Activated naive CD8-positive, alpha-beta T cell treated with anti-CD3 and anti-CD28 coated beads, Interleukin-2, amount 50 U/mL, for 16 hours (primary cell): ENCODE measurements around the gene CSNK1D.

ENCODE experiments used
- DNase-seq: peaks from one replicate; pipeline ENCODE4 v3.0.0-alpha.2; 2020; ENCODE audit warnings: low read depth, low spot score

CSNK1D gene

GRCh38 chr17:82252511-82253178, 20.9 kb downstream of the CSNK1D start:
- no peak for DNase-seq

DNA sequence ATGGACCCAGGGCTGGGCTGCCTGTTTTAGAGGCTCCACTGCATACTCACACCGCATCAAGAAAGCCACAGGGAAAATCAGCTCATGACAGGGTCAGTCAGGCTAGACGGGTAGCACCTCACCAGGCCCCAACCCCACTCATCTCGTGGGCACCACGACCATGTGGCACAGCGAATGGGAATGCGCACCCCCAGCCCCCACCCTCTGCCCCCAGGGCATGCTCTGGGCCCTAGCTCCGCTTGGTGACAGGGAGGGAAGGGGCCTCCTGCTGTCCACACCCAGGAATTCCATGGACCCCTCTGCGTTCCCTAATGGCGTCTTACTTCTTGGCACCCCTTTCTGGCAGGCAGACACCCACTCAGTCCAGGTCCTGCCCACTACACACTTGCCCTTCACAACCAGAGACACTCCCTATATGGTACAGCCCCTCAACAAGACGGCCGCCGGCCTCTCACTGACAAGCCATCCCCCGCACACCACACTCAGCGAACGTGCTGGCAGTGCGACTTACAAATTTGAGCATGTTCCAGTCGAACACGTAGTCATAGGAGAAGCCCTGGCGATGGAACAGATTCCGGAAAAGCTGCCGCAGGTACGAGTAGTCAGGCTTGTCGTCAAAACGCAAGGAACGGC, 22.5 kb downstream of the CSNK1D start:
- no peak for DNase-seq

DNA sequence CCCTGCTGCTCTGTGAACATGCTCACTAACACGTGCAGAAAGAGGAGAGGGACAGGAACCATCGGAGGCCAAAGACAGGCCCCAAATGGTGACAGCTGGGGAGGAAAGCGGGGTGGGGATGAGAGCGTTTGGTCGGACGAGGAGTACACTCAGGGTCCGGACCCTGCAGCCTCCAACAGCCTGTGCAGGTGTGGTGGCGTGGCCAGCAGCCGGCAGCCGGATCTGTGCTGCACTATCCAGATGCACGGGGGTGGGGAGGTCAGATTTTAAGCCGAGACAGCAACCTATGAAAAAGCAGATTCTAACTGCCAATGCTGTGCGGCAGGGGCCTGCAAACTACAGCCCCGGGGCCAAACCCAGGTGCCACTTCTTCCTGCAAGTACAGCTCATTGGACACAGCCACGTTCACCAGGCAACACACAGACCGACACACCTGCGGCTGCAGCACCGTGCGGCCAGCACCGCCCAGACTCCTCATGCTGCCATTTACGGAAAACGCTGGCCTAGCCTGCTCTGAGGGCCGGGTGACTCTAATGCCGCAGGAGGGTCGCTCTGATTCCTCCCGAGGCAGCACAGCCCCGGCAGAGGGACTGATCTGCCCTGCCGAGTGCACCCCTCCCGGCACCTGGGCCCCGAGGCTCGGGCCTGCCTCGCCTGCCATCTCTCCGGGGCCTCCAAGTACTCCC, 23.5 kb downstream of the CSNK1D start:
- DNase-seq = no peak

DNA sequence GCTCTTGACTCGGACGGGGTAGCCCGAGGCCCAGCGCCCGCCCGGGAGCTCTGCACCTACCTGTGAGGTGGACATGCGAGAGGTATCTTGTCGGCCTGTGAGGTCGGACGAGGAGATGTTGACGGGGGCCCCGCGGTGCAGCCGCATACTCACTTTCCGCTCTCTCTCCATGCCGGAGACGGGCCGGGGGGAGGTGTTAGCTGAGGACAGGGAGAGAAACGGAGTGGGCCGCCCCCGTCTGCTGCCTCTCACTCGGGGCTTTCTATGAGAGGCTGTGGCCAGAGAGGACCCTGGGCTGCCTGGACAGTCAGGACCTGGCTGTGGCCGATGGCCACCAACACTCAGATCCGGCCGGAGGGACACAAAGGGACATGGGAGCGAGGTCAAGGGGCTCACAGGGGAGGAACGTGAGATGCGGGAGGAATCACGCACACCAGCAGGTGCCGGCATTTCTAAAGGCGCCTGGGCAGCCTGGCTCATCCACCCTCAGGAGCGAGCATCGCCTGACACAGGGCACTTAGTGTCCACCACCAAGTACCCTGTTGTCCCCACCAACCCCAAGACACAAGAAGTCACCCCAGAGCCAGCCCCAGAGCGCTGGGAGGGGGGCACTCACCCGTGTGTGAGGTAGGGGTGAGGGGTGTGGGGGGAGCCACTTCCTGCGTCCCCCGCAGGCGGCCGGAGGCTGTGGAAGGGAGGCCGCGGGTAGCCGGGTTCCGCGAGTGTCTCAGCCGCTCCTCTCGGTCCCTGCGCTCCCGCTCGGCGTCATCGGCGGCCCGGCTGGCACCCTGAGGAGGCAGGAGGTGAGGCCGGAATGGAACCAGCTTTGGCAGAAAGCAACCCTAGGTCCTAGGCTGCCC, 24.5 kb downstream of the CSNK1D start:
- DNase-seq = no peak

DNA sequence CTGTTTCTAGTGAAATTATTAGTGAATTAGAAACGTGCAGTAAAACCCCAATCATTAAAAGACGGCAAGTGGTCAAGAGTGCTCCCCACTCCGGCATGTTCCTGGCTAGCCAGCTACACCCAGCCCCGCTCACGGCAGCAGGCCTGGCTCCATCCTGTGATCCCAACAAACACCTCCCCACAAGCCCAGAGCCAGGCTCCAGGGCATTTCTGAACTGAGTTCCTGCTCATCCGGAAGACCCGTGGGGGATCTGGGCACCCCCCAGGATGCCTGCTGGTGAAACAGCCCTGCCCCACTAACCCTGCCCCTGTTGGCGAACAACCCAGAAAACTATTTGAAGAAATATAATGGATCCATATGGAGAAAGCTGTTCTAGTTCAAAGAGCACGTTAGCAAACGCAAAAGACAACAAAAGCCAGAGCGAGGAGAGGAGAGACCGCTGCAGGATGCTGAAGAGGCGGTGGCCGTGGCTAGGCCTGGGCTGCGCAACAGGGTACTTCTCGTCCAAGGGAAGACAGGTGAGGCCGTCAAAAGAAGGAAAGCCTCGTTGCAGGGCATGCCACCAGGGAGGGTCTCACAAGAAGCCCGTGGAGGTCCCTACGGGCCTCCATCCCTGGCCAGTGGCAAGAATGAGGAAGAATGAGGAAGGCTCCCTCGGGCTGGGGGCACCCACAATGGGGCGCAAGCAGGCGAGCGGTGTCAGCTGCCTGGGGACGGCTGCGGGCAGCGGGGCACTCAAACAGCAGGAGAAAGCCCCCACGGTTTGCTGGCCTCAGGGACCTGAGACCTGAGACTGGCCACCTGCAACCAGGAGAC, 25.4 kb downstream of the CSNK1D start:
- no peak for DNase-seq

DNA sequence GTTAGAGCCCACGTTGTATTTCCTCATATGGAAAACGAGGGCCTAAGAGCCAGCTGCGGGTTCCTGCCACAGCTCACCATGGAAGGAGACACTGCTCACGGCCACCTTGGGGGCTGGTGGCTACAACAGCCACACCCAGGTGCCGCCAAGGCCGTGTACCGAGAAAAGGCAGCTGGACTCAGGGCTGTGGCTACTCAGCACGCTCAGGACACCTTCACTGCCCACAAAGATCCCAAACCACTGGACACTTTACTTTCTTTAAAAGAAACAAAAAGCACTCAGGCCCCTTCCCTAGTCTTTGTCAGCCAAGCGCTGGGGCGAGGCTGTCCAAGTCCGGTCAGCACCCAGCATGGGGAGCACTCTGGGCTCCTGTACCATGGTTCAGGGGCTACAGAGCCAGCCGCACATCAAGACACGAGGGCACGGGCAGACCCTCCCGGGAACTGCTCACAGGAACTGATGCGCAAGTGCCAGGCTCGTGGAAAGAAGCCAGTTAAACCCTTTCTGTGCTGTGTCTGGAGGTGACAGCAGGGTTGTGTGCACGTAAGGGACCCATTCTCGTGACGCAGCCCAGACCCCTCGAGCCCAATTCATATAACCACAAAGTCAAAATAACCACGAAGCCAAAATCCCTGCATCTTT, 26.2 kb downstream of the CSNK1D start:
- no peak for DNase-seq

GRCh38 chr17:82246365-82247181, 26.9 kb downstream of the CSNK1D start:
- DNase-seq = no peak

GRCh38 chr17:82246040-82246364, 27.5 kb downstream of the CSNK1D start:
- no peak for DNase-seq

- no peak for DNase-seq
Measured at GRCh38 chr17:82245134-82246039, 28.1 kb downstream of the CSNK1D start.

DNA sequence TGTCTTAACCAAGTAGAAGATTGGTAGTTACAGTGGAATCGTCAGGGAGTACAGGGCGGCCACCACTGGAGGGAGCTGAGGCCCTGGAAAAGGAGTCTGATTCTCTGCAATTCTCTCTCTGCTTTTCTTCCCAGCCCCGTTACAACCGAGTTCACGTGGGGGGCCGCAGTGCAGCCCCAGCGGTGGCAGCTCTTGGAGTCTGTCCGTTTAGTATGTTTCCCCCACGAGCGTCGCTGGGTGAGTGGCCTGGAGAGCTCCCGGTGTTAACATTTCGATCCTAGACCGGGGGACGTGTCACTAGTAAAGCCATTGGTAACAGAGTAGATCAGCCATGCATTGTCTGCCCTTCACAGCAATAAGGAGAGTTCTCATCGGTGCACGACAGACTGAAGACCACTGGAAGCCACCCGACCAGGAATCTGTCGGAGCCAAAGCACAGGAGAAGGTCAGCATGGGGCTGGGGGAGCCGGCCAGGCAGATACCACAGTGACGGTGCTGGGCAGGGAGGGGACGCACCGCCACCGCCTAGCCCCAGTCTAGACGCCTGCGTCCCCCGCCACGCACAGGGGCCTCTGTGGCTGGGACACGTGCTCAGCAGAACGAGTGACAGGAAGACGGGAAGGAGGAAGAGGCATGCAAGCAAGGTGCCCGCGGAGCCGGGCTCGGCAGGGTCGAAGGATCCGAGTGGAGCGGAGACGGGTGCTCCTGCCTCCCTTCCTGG, 28.9 kb downstream of the CSNK1D start:
- DNase-seq = no peak

- no peak for DNase-seq
Measured at GRCh38 chr17:82243648-82244412, 29.7 kb downstream of the CSNK1D start.

DNA sequence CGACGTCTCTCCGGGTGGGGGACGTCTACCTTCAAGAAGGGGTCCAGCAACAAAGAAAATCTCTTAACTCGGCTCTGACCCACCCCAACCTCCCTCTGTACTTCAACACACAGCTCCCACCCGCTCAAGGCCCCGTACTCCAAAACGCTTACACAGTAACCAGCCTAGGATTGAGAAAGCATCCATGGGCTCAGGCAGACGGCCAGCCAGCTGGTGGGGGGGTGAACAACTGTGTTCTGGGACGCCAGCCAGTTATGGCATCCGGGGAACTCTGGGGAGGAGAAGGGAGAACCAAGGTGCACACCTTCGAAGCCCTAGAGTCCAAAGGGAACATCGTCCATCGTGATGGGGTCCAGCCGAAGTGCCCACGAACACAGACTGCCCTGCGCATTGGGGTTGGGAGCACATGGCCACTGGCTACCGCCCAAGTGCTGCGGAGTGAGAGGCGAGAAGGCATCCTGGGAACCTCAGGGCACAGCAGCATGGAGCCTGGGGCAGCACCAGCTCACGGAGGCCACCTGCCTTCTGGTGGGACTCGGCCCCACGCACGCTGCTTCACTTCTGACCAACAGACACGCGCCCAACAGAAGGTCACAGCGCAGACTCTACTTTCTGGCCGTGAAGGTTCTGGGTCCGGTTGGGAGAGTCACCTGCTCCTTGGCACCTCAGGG, 30.4 kb downstream of the CSNK1D start:
- no peak for DNase-seq

- no peak for DNase-seq
Measured at GRCh38 chr17:82242698-82242976, 30.9 kb downstream of the CSNK1D start.

GRCh38 chr17:82241926-82242697, 31.4 kb downstream of the CSNK1D start:
- no peak for DNase-seq

DNA sequence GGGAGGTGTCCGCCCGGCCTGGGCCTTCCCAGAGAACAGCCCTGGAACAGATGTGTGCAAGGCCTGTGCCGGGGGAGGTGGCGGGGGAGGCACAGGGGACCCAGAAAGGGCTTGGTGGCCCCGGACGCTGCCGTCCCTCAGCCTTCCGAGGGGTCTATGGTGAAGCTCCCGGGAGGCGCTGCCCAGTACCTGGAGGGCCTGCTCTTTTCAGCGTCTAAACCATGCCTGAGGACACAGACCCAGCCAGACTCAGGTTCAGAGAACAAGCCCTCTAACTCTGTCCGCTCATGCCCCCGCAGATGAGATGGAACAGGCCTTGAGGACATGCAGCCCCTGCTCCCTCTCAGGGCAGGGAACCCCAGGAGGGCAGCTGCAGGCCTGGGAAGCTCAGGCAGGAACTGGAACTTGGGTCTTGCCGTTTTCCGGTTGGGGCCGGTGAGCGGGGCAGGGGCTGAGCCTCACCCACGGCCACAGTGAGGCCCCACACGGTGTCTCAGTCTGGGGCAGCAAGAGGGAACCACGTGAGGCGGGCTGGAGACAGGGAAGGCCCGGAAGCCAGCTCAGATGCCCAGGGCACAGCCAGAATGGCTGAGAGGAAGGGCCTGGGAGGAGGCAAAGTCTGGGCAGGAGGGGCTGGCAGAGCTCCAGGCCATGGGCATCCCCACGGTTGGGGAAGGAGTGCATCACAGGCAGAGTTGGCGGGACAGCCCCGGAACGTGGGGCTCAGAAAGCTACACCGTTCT, 32.1 kb downstream of the CSNK1D start:
- DNase-seq = no peak
